Prostate gland (tissue), 2 donors: ENCODE data around the gene THRB. TPM values are rescaled to one million over a fixed set of nuclear protein-coding genes. Genes with fewer than 3 reads are reported as not detected.
A peak's percentile ranks its signal among the peaks of the same experiment; 100 is the strongest.

ENCODE experiments used
- DNase-seq: peaks from one replicate; pipeline ENCODE4 v3.0.0-alpha.2; 2019; ENCODE audit warnings: low spot score
- H3K27ac ChIP-seq, 2 donors: fragments of 200-600 bp; sonication (generic); 2 replicates each; pipeline ENCODE4 v1.5.1; 2017 to 2019
- H3K27me3 ChIP-seq: fragments of 200-600 bp; sonication (generic); replicated peaks from 2 replicates; pipeline ENCODE4 v1.5.1; 2019; ENCODE audit not compliant: insufficient read depth
- H3K36me3 ChIP-seq, 2 donors: fragments of 200-600 bp; sonication (generic); 1 replicate in 1 of 2; 2 replicates in 1 of 2; pipeline versions ENCODE4 v1.5.1 to v1.8.1; 2017 to 2019
- H3K4me1 ChIP-seq: fragments of 200-600 bp; sonication (generic); replicated peaks from 2 replicates; pipeline ENCODE4 v1.5.1; 2019
- H3K4me3 ChIP-seq, 2 donors: fragments of 200-600 bp; sonication (generic); 2 replicates each; pipeline ENCODE4 v1.5.1; 2017 to 2019
- H3K9me3 ChIP-seq: fragments of 200-600 bp; sonication (generic); 2 replicates; pipeline ENCODE4 v1.5.1; 2017
- CTCF ChIP-seq, 4 experiments: fragments of 200-600 bp in 2 of 4; fragments of 450-650 bp in 2 of 4; sonication (generic) in 2 of 4; IDR thresholded peaks; 1 replicate in 3 of 4; 2 replicates in 1 of 4; pipeline ENCODE4 v1.5.1; 2016 to 2019; ENCODE audit warnings: antibody characterized with exemption in 4 of 4, mild to moderate bottlenecking in 2 of 4, moderate library complexity in 2 of 4
- POLR2A ChIP-seq: fragments of 450-650 bp; IDR thresholded peaks from one replicate; pipeline ENCODE4 v1.6.1; 2016; ENCODE audit warnings: antibody characterized with exemption, mild to moderate bottlenecking
- POLR2AphosphoS5 ChIP-seq: sonication (generic); formaldehyde crosslinking; IDR thresholded peaks from one replicate; pipeline ENCODE4 v1.6.1; 2017; ENCODE audit warnings: antibody characterized with exemption
- WGBS: methylation state at CpG from one replicate; pipeline ENCODE4 v1.1.5; 2018; 5-methylcytosine and 5-hydroxymethylcytosine counted together
- intact Hi-C: fragments of 100-400 bp; cut with DNase I; formaldehyde crosslinking; loops from one replicate; pipeline ENCODE4 v1.14.2; 2022
- total RNA-seq, 2 donors: library from RNA; depleted of rRNA; stranded (reverse); fragments of >200 nt; gene quantifications; one replicate each; pipeline ENCODE4 v1.1.0, GENCODE V29; 2016

Gene THRB
- total RNA-seq = 10 to 100 TPM; 13.0 to 39.6 TPM

DNA sequence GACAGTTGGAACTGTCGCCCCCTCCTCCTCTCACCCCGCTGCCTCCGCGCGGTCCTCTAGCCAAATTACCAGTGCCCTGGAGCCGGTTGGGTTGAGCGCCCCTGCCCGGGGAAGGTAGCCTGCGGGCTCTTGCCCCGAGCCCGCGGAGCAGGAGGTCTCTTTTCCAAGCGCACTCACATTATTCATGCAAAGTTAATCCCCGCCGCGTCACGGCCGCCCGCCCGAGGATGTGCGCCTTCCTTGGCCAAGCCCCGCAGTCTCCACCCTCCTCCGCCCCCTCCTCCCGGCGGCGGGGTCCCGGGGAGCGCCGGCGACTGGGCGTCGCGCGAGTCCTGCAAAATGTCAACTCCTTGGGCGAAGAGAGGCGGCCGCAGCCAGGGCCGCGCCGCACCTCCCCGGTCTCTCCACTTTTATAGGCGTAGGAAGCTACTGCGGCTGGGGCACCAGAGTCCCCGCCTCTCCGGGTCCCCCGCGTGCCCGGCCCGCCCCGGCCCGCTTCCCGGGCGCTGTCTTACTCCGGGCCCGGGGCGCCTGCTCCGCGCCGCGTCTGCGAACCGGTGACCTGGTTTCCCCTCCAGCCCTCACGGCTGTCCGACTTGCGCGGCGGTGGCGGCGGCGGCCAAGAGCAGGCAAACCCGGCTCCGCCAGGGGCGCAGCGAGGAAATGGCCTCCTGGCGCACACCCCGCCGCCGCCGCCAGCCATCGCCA, at the start of gene THRB:
THRB (minus strand) TSS at position 233 of the 708 bp plus-strand sequence.
- Histone ChIP-seq H3K9me3 (no peaks in the 10 kb centered on the region), H3K4me3 (peak within 1 kb of the TSS; percentile 59 to 70), H3K27me3 (no peaks in the 10 kb centered on the region), H3K36me3 (no peaks in the 10 kb centered on the region), H3K27ac (peak within 1 kb of the TSS; percentile 93 to 96), H3K4me1 (no peaks in the 10 kb centered on the region)
- intact Hi-C loops = loop anchor here (5.0 to 10.0 kb wide), 3 partner anchors 130 to 497 kb away; no protein-coding TSS in a partner anchor
- DNase-seq = peak; percentile 69
- WGBS = 1% methylated on average over 62 of the region's 80 CpGs
- TF ChIP-seq POLR2AphosphoS5 (peak; percentile 66), CTCF (IDR thresholded peaks at IDR 0.05) (peak in 1 of 4 experiments; percentile 45), POLR2A (peak; percentile 67)

GRCh38 chr3:24541935-24542334, 47.3 kb upstream of the THRB start:
- no peaks in the 10 kb centered on the region for H3K36me3 ChIP-seq
- H3K27ac ChIP-seq = no peak overlapping the region
- TF ChIP-seq POLR2A (no peak), POLR2AphosphoS5 (no peak), CTCF (IDR thresholded peaks at IDR 0.05) (no peak)
- H3K4me3 ChIP-seq = no peak overlapping the region
- WGBS = 82% methylated on average over 1 of the region's 1 CpG
- intact Hi-C loops = no loop called here
- no peaks in the 10 kb centered on the region for H3K4me1 ChIP-seq
- no peak for DNase-seq
- H3K27me3 ChIP-seq = no peaks in the 10 kb centered on the region
- H3K9me3 ChIP-seq = no peaks in the 10 kb centered on the region

DNA sequence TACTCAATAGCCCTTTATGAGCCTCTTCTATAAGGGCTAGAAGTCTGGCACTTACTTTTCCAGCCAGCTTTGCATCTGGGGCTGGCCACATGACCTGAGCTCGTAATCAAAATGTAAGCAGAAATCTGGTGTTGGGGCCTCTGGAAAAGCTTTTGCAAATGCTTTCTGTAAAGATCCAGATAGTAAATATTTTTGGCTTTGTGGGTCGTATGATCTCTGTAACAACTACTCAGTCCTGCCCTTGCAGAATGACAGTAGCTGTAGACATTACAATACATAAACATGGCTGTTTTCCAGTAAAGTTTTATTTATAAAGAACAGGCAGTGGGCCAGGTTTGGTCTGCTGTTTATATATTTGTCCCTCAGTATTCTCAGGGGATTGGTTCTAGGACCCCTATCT, 46.2 kb upstream of the THRB start:
- TF ChIP-seq POLR2A (no peak), CTCF (IDR thresholded peaks at IDR 0.05) (no peak), POLR2AphosphoS5 (no peak)

GRCh38 chr3:24539699-24540098, 45.0 kb upstream of the THRB start:
- Histone ChIP-seq H3K27ac (no peak overlapping the region), H3K9me3 (no peaks in the 10 kb centered on the region), H3K36me3 (no peaks in the 10 kb centered on the region), H3K4me1 (no peaks in the 10 kb centered on the region), H3K27me3 (no peaks in the 10 kb centered on the region), H3K4me3 (no peak overlapping the region)
- intact Hi-C loops = no loop called here
- TF ChIP-seq CTCF (IDR thresholded peaks at IDR 0.05) (no peak), POLR2AphosphoS5 (no peak), POLR2A (no peak)
- WGBS = 73% methylated on average over 2 of the region's 2 CpGs
- no peak for DNase-seq

More for the DNA sequence above, 46.2 kb upstream of the THRB start:
- Histone ChIP-seq H3K27ac (no peak overlapping the region), H3K27me3 (no peaks in the 10 kb centered on the region), H3K4me1 (no peaks in the 10 kb centered on the region), H3K4me3 (no peak overlapping the region), H3K9me3 (no peaks in the 10 kb centered on the region), H3K36me3 (no peaks in the 10 kb centered on the region)
- intact Hi-C loops = no loop called here
- WGBS = 85% methylated on average over 2 of the region's 2 CpGs
- DNase-seq = no peak

DNA sequence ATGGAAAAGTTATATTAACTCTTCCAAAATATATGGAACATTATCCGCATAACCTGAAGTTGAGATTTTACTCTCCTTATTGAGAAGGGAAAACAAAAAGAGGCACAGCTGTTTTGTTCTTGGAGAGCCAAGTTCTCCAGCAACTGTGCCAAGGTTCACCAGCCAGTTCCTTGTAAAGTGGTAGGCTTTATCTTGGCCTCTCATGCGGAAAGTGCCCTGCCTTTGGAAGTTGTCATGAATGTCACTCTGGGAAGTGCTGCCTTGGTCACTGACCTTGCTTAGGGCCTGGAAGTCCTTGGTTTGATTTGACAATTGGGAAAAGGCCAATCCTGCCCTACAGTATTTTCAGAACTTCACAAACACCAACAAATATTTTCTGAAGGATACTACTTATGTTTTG, 44.2 kb upstream of the THRB start:
- H3K27me3 ChIP-seq = no peaks in the 10 kb centered on the region
- no peaks in the 10 kb centered on the region for H3K9me3 ChIP-seq
- no peaks in the 10 kb centered on the region for H3K4me1 ChIP-seq
- 76% methylated on average over 2 of the region's 2 CpGs for WGBS
- no peak for TF ChIP-seq POLR2AphosphoS5
- no peak for DNase-seq
- H3K4me3 ChIP-seq = no peak overlapping the region
- no peaks in the 10 kb centered on the region for H3K36me3 ChIP-seq
- H3K27ac ChIP-seq = no peak overlapping the region
- intact Hi-C loops = no loop called here
